Midbrain (tissue), 1 donor: ENCODE measurements around the gene PARD6B.
"Not testable (repeated sequence)": the region's sequence is repeated elsewhere in the genome, so short reads cannot be mapped to it uniquely, and the experiment has no call there.

Experiments used
- DNase-seq: peaks from one replicate; lab custom pipeline; 2025; lab: John Stamatoyannopoulos, UW

The PARD6B gene

DNA sequence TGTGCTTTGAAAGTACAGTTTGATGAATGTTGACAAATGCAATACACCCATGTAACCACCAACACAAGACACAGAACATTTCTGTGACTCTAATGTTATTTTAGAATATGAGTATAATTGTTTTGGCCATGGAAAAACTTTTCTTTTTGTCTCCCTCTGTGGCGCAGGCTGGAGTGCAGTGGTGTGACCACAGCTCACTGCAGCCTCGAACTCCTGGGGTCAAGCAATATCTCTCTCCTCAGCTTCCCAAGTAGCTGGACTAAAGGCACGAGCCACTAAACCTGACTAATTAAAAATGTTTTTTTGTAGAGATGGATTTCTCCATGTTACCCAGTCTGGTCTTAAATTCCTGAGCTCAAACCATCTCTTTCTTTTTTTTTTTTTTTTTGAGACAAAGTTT is 43.1 kb downstream of the PARD6B start:
- DNase-seq, result no peak

DNA sequence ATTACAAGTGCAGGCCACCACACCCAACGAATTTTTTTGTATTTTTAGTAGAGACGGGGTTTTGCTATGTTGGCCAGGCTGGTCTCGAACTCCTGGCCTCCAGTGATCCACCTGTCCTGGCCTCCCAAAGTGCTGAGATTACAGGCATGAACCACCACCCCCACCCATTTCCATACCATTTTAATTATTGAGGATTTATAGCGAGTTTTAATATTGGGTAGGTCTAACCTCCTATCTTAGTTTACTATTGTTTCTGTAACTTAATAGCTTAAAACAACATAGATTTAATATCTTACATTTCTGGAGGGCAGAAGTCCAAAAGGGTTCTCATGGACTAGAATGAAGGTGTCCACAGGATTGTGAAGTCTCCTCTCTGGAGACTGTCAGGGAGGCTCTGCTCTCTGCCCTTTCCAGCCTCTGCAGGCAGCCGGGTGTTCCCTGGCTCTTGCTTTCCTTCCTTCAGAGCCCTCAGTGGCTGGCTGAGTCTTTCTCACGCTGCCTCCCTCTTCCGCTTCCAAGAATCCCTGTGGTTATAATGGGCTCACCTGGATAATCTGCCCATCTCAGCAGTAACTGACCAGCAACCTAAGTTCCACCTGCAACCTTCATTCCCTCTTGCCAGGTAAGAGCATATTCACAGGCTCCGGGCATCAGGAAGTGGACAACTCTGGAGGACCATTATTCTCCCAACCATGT is 44.9 kb downstream of the PARD6B start:
- DNase-seq, result no peak

DNA sequence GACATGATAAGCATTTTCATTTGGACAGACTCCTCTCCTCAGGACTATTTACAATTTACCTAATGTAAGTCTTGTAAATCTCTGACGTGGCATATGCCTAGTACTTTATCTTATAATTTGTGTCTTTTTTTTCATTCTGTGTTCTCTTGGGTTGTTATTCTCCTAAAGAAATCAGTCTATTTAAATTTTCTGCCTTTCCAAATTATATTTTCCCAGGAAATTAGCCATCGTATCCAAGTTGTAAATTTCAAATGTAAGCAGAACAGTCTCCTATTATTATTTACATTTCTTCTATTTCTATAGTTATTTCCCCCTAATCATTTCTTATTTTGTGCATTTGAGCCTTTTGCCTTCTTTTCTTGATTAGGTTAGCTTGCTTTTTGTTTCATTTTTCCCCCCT is 46.0 kb downstream of the PARD6B start:
- DNase-seq, result no peak

DNA sequence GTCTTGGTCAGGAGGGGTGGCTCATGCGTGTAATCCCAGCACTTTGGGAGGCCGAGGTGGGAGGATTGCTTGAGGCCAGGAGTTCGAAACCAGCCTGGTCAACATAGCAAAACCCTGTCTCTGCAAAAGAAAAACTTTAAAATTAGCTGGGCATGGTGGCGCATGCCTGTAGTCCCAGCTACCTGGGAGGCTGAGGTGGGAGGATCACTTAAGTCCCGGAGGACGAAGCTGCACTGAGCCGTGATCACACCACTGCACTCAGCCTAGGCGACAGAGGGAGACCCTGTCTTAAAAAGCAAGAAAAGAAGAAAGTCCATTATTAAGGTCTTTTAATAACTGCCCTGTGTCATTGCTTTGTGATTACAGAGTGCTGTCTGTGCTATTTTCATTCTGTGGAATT is 47.6 kb downstream of the PARD6B start:
- not testable (repeated sequence) for DNase-seq

DNA sequence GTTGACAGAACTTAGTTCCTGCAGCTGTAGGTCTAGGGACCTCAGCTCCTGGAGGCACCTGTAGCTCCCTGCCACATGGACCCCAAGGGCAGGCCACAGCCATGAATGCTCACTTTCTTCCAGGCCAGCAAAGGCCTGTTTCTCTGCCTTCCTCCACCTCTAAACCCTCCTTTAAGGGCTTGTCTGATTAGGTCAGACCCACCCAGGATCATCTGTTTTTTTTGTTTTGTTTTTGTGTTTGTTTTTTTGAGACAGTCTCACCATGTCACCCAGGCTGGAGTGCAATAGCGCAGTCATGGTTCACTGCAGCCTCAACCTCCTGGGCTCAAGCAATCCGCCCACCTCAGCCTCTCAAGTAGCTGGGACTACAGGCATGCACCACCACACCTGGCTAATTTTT is 52.0 kb downstream of the PARD6B start:
- DNase-seq, result no peak

DNA sequence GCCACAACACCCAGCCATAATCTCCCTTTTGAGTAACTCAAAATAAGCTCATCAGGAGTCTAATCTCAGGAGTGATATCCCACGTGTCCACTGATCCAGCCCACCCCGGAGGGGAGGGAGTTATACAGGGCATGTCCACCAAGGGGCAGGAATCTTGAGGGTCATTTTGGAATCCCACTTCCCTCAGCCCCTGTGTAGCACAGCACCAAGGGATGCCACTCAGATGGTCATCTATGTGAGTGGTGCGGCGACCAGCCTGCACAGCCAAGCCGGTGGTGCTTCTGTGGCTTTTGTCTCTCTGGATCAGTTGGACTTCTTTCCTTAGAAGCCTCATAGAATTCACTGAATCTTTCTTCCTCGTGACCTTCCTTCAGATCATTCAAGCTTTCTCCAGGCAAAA is 52.5 kb downstream of the PARD6B start:
- DNase-seq, result no peak

DNA sequence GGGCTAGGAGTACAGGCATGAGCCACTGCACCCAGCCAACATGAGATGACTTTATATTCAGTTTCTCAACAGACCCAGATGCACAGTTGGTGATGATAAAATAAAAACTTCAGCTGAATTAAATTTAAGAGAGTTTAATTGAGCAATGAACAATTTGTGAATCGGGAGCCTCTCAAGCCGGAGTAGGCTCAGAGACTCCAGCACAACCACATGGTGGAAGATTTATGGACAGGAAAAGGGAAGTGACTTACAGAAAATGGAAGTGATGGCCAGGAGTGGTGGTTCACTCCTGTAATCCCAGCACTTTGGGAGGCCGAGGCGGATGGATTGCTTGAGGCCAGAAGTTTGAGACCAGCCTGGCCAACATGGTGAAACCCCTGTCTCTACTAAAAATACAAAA is 53.1 kb downstream of the PARD6B start:
- no peak for DNase-seq

DNA sequence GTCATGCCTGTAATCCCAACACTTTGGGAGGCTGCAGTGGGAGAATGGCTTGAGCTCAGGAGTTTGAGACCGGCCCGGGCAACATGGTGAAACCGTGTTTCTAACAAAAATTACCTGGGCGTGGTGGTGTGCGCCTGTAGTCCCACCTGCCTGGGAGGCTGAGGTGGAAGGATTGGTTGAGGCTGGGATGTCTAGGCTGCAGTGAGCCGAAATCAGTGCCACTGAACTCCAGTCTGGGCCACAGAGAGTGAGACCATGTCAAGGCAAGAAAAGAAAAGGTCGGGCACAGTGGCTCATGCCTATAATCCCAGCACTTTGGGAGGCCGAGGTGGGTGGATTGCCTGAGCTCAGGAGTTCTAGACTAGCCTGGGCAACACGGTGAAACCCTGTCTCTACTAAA is 55.3 kb downstream of the PARD6B start:
- no peak for DNase-seq

DNA sequence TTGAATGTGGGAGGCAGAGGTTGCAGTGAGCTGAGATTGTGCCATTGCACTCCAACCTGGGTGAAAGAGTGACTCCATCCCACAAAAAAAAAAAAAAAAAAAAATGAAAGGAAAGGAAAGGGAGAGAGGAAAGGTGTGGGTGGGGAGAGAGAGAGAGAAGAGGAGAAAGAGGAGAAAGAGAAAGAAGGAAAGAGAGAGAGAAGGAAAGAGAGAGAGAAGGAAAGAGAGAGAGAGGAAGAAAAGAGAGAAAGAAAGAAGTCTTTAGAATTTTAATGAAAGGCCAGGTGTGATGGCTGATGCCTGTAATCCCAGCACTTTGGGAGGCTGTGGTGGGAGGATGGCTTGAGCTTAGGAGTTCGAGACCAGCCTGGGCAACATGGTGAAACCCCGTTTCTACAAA is 55.8 kb downstream of the PARD6B start:
- no peak for DNase-seq

DNA sequence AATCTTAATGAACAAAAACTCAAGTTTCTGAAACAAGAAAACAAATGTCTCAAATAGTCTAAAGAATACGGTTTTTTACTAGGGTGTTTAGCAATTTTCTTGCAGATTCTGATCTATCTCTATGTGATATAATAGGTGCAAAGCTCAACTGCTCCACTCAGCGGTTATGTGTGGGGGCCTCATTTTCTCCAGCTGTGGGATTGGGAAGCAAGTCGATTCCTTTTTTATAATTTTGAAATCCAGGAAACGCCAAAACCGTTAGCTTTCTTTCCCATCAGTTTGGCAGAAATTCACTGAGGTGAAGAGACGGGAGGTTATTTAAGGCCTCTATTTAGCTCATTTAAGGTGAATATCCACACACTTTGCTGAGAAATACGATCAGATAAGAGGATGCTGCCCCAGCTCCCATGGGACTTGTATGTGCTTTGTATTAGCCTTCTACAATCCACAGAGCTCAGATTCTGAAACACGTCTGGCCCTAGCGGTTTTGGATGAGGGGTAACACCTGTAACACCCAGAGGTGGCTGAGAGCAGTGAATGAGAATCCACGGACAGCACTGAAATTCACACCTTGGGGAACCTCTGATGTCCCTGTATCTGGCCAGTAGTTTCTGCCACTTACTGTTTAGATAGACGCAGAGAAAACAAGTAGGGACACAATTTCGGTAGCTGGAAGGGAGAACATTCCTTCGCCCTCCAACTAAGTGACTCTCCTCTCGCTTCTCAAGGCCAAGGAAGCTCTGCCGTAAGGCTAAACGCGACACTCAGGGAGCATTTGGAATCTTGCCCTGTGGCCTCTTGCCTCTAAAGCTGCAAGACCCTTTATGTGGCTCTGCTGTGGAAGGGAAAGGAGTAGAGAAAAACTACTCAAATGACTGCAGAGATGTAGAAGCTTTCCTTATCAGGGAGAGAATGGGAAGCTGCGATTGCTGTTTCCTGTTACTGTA is 56.9 kb downstream of the PARD6B start:
- no peak for DNase-seq

DNA sequence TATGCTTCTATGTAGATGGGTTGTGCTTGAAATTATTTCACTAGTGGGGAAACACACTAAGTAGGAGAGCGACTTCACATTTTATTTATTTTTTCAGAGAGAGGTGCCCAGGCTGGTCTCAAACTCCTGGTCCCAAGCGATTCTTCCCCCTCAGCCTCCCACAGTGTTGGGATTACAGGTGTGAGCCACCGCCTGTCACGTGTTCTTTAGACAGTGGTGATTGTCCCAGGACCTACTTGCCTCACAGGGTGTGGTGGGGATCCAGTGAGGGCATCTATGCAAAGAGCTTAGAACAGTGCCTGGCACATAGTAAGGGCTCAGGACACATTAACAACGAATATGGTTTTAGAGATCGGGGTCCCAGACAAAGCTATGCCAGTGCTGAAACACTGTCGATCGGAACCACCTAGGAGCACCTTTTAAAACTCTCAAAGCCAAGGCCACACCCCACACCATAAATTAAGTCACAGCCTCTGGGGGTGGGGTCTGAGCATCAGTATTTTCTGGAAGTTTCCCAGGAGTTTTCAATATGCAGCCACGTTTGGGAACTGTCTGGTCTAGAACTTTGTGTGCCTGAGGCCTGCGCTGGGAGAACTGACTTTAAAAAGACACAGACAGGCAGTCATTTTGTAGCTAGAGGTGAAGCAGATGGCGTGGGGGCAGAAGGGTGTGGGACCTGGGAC is 58.7 kb downstream of the PARD6B start:
- no peak for DNase-seq

DNA sequence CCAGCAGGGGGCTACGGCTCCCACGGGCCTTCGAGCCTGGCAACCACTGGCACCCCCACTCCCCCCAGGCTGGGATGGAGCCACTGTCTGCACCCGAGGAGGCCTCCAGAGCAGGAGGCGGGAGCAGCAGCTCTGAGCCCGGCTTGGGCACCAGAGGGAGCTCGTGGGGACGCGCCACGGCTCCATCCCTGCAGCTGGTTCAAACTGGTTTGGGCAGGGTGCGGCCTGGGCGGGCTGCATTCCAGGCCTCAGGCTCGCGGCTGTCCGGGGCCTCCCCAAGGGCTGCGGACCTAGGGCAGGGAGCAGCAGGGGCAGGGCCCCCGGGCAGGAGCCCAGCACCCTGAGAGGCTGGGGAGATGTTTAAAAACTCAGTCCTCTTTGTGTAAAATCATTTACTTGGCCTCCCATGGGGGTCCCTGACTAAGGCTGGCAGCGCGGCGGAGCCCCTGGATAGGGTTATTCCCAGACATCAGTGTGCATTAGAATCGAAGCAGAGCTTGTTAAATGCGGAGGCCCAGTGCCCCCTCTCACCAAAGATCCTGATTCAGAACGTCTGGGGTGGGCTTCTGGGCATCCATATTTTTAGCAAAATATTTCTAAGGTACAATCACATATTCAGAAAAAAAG is 59.4 kb downstream of the PARD6B start:
- DNase-seq, result peak; percentile 85

DNA sequence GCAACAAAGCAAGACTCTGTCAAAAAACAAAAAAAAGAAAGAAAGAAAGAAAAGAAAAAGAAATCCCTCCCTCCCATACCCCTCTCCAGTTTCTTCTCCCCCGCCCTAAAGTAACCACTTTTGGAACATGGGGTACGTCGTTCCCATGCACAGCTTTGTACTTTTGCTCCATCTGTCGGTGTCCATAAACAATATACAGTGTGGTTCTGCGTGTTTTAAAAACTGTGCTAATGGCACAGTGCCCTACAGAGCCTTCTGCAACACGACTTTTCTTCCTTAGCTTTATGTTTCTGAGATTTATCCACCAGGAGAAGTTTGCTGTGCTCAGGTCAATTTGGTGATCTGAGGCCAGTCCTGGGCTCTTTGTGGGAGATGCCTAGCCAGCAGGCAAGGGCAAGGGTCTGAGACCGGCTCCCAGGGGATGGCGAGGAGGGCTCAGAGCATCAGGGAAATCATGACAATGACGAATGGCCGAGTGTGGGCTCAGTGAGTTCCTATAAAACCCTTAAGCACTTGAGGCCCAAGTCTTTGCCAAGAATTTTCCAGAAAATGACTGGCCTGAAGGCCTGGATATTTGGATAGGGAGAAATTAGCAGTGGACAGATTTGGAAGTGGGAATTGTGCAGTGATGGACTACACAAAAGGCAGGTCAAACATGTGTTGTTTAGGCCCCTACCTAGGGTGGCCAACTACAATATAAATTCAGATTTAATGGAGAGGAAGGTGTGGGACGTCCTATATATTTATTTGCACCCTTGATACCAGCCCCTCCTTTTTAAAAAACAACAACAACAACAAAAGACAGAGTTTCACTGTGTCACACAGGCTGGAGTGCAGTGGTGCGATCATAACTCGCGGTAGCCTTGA is 61.6 kb downstream of the PARD6B start:
- DNase-seq, result no peak

DNA sequence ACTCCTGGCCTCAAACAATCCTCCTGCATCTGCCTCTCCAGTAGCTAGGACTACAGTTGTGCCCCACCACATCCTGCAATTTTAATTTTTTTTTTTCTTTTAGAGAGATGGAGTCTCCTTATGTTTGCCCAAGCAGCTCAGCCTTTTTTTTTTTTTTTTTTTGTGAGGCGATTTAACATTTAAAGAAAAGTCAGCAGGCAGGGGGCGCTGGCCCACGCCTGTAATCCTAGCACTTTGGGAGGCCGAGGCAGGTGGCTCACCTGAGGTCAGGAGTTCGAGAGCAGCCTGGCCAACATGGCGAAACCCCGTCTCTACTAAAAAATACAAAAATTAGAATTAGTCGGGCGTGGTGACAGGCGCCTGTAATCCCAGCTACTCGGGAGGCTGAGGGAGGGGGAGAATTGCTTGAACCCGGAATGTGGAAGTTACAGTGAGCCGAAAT is 62.2 kb downstream of the PARD6B start:
- DNase-seq, result not testable (repeated sequence)

DNA sequence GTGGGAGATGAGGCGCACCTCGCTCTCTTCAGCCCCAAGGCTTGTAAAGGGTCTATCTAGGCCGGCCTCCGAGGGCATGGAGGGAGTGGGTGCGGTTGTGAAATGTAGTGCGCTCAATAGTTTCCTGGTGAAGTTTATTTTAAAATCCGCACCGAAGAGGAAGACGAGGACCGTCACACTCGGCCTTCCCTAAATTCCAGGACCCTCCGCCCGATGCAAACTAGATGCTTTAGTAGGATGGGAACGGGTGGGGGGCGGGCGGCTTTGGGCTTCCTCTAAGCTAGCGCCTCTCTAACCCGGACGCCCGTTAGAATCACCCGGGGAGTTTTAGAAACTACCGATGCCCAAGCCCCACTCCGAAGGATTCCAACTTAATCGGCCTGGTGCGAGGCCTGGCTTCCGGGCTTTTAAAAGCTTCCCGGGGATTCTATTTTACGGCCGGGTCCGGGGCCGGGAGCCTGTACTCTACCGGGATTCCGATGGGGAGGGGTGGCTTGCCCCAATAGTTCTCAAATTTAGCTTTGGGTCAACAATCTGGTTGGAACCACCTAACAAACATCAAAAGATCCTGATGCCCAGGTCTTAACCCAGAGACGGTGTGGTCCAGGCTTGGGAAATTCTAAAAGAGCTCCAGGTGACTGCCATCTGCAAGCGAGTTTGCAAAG is 62.9 kb downstream of the PARD6B start:
- no peak for DNase-seq

DNA sequence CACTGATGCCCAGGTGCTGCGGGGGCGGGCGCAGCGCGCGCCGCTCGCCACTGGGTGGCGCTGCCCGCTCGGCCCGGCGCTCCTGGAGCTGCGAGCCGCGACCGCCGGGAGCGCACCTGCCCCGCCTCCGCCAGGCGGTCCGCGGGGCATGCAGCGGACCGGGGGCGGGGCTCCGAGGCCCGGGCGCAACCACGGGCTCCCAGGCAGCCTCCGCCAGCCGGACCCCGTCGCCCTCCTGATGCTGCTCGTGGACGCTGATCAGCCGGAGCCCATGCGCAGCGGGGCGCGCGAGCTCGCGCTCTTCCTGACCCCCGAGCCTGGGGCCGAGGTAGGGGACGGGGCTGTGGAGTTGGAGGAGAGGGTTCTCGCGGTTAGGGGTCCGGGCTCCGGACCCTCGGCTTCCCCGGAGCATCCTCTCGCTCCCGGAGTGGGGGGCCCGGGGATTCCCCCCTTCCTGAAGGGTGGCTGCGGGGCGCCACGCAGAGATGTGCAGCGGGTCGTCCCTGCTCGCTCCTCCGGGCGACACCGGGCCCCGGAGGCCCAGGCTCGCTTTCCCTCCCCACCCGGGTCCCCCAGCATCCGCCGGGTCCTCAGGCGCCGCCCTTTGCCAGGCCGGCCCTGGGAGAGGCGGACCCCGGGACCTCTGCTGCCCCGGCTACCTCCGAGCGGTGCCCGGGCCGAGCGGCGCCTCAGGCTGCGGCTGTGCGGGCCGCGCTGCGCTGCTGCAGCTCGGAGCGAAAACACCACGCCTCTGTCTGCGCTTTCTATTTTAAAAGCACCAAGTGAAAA is 63.7 kb downstream of the PARD6B start, which contains the start of gene BCAS4:
Gene BCAS4 (plus strand): TSS at position 216 of the 789 bp plus-strand sequence. CDS start 23 bp downstream, at position 239.
- peak; percentile 70 for DNase-seq

DNA sequence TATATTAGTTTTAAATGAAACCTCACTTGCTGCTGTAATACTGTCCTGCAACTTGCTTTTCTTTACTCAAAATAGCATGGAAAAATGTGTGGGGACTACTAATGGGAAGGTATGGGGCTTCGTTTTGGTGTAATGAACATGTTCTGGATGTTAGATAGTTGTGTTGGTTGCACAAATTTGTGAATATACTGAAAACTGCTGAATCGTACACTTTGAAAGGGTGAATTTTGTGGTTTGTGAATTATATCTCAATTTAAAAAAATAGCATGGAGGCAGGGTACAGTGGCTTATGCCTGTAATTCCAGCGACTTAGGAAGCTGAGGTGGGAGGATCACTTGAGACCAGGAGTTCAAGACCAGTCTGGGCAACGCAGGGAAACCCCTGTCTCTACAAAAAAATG is 65.8 kb downstream of the PARD6B start:
- no peak for DNase-seq

DNA sequence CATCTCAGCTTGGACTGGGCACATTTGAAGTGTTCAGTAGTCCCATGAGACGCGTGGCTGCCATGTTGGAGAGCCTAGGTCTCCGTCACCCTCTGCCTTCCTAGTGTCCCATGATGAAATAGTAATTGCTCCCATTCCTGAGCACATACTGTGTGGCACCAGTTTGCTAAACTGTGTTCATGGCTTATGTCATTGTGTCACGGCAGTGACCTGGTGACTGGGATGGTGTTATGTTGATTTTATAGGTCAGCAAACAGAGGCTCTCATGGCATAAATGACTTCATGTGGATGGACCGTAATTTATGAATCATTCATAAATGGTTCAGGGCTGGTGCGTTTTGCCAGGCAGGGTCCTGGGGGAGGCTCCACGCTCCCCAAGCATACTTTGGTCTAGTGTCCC is 67.3 kb downstream of the PARD6B start:
- no peak for DNase-seq

DNA sequence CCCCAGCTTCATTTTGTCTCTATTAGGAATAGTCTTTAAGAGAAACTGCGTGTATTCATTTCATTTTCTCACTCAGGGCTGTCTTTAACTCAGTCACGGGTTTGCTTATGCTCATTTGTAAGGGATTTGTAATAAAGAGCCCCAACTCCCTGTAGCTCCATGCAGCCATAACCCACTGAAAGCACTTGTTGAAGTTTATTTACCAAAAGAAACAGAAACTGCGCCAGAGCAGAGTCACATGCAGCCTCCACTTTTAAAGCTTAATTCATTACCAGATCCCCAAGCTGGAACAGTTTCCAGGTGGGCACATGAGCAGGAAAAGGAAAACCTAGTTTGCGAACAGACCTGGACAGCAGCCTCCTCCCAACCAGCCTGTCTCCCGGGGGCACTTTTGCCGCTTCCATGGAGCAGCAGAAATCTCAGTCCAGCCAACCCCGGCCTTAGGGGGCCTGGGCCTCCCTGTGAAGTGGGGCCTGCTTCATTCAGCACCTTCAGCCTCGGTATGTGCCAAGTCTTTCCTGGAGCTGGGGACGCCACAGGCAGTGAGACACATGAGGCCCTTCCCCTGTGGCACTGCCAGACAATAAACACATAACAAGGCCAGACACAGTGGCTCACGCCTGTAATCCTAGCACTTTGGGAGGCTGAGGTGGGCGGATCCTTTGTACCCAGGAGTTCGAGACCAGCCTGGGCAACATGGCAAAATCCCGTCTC is 68.0 kb downstream of the PARD6B start:
- no peak for DNase-seq
